ENCODE results near the gene ARID5B. TPM values are rescaled to one million over a fixed set of nuclear protein-coding genes. Genes with fewer than 3 reads are reported as not detected.

The ARID5B gene
- total RNA-seq, 1 experiment from 2014 or later = 1.3 TPM

- Histone ChIP-seq H3K4me1 (ENCODE audit: low read length) (no peaks in the 10 kb centered on the region), H3K9me2 (replicated peaks; ENCODE audit: insufficient read depth, low read length) (no peaks in the 10 kb centered on the region), H4K20me1 (ENCODE audit: insufficient read depth, low read depth, low read length) (no peaks in the 10 kb centered on the region), H3K27me3 (ENCODE audit: low read length) (no peaks in the 10 kb centered on the region), H3K27ac (ENCODE audit: low read length) (no peak overlapping the region), H2AFZ (ENCODE audit: low read length) (no peak overlapping the region), H3K4me2 (ENCODE audit: low read depth, low read length, poor library complexity, severe bottlenecking) (no peak overlapping the region), H3K9ac (ENCODE audit: low read length) (no peak overlapping the region), H3K36me3 (ENCODE audit: insufficient read depth, low read length) (no peaks in the 10 kb centered on the region), H3K9me3 (ENCODE audit: low read length) (no peaks in the 10 kb centered on the region), H3K4me3 (ENCODE audit: low read length) (no peak overlapping the region), H3K79me2 (ENCODE audit: low read length) (no peaks in the 10 kb centered on the region)
- DNase-seq = no peak
Measured at GRCh38 chr10:61953183-61953582, 51.7 kb downstream of the ARID5B start.

DNA sequence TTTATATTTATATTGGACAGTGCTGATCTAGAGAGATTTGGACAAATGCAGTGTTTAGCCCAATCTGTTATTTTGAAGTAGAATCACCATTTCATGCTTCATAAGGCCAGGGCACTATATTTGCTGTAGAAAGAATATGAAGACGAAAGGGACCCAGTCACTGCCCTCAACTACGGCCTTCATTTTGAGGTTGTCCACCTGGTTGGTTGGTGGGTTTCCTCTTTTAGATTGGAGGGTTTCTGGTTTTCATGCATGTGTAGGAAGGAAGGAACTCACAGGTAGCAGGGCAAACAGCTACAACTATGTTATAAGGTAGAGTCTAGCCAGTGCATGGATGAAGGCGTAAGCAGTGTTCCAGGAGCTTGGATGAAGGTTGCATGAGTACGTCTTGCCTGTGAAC, 56.3 kb downstream of the ARID5B start:
- Histone ChIP-seq H3K9me3 (ENCODE audit: low read length) (no peaks in the 10 kb centered on the region), H3K9ac (ENCODE audit: low read length) (no peak overlapping the region), H3K36me3 (ENCODE audit: insufficient read depth, low read length) (no peaks in the 10 kb centered on the region), H3K27me3 (ENCODE audit: low read length) (no peaks in the 10 kb centered on the region), H3K4me1 (ENCODE audit: low read length) (no peaks in the 10 kb centered on the region), H3K4me3 (ENCODE audit: low read length) (no peak overlapping the region), H3K79me2 (ENCODE audit: low read length) (no peaks in the 10 kb centered on the region), H3K27ac (ENCODE audit: low read length) (no peak overlapping the region), H3K4me2 (ENCODE audit: low read depth, low read length, poor library complexity, severe bottlenecking) (no peak overlapping the region), H2AFZ (ENCODE audit: low read length) (no peak overlapping the region), H4K20me1 (ENCODE audit: insufficient read depth, low read depth, low read length) (no peaks in the 10 kb centered on the region), H3K9me2 (replicated peaks; ENCODE audit: insufficient read depth, low read length) (no peaks in the 10 kb centered on the region)
- no peak for DNase-seq

DNA sequence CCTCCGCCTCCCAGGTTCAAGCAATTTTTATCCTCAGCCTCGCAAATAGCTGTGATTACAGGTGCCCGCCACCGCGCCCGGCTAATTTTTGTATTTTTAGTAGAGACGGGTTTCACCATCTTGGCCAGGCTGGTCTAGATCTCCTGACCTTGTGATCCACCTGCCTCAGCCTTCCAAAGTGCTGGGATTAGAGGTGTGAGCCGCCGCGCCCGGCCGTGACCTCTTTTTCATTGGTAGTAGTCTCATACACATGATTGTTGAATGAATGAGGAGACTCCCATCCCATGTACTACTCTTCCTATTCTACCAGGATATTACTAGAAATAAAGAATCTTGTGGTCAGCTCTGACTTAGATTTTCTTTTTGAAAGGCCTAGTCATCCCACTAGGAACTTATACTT, 56.8 kb downstream of the ARID5B start:
- Histone ChIP-seq H3K4me3 (ENCODE audit: low read length) (no peak overlapping the region), H3K79me2 (ENCODE audit: low read length) (no peaks in the 10 kb centered on the region), H3K9me2 (replicated peaks; ENCODE audit: insufficient read depth, low read length) (no peaks in the 10 kb centered on the region), H3K36me3 (ENCODE audit: insufficient read depth, low read length) (no peaks in the 10 kb centered on the region), H4K20me1 (ENCODE audit: insufficient read depth, low read depth, low read length) (no peaks in the 10 kb centered on the region; the same call in 1 of the 2 replicates), H3K4me1 (ENCODE audit: low read length) (no peaks in the 10 kb centered on the region), H3K27ac (ENCODE audit: low read length) (no peak overlapping the region), H3K4me2 (ENCODE audit: low read depth, low read length, poor library complexity, severe bottlenecking) (no peak overlapping the region), H3K9me3 (ENCODE audit: low read length) (no peaks in the 10 kb centered on the region), H3K9ac (ENCODE audit: low read length) (no peak overlapping the region), H2AFZ (ENCODE audit: low read length) (no peak overlapping the region), H3K27me3 (ENCODE audit: low read length) (no peaks in the 10 kb centered on the region)
- no peak for DNase-seq

- Histone ChIP-seq H3K4me3 (ENCODE audit: low read length) (no peak overlapping the region), H3K4me1 (ENCODE audit: low read length) (no peaks in the 10 kb centered on the region), H3K79me2 (ENCODE audit: low read length) (no peaks in the 10 kb centered on the region), H3K9ac (ENCODE audit: low read length) (no peak overlapping the region), H3K27ac (ENCODE audit: low read length) (no peak overlapping the region), H3K9me2 (replicated peaks; ENCODE audit: insufficient read depth, low read length) (no peaks in the 10 kb centered on the region), H3K36me3 (ENCODE audit: insufficient read depth, low read length) (no peaks in the 10 kb centered on the region), H3K27me3 (ENCODE audit: low read length) (no peaks in the 10 kb centered on the region), H3K9me3 (ENCODE audit: low read length) (no peaks in the 10 kb centered on the region), H2AFZ (ENCODE audit: low read length) (no peak overlapping the region), H3K4me2 (ENCODE audit: low read depth, low read length, poor library complexity, severe bottlenecking) (no peak overlapping the region), H4K20me1 (ENCODE audit: insufficient read depth, low read depth, low read length) (no peaks in the 10 kb centered on the region; the same call in 1 of the 2 replicates)
- DNase-seq = no peak
Measured at GRCh38 chr10:61958805-61959204, 57.3 kb downstream of the ARID5B start.

GRCh38 chr10:61959814-61960213, 58.3 kb downstream of the ARID5B start:
- H3K27ac ChIP-seq (ENCODE audit: low read length) = no peak overlapping the region
- H3K79me2 ChIP-seq (ENCODE audit: low read length) = no peaks in the 10 kb centered on the region
- H3K4me1 ChIP-seq (ENCODE audit: low read length) = no peaks in the 10 kb centered on the region
- H3K36me3 ChIP-seq (ENCODE audit: insufficient read depth, low read length) = no peaks in the 10 kb centered on the region
- no peak overlapping the region for H3K4me3 ChIP-seq (ENCODE audit: low read length)
- no peaks in the 10 kb centered on the region; the same call in 1 of the 2 replicates for H4K20me1 ChIP-seq (ENCODE audit: insufficient read depth, low read depth, low read length)
- no peak overlapping the region for H2AFZ ChIP-seq (ENCODE audit: low read length)
- H3K4me2 ChIP-seq (ENCODE audit: low read depth, low read length, poor library complexity, severe bottlenecking) = no peak overlapping the region
- DNase-seq = no peak
- no peaks in the 10 kb centered on the region for H3K9me2 ChIP-seq (replicated peaks; ENCODE audit: insufficient read depth, low read length)
- no peak overlapping the region for H3K9ac ChIP-seq (ENCODE audit: low read length)
- H3K9me3 ChIP-seq (ENCODE audit: low read length) = no peaks in the 10 kb centered on the region
- no peaks in the 10 kb centered on the region for H3K27me3 ChIP-seq (ENCODE audit: low read length)

DNA sequence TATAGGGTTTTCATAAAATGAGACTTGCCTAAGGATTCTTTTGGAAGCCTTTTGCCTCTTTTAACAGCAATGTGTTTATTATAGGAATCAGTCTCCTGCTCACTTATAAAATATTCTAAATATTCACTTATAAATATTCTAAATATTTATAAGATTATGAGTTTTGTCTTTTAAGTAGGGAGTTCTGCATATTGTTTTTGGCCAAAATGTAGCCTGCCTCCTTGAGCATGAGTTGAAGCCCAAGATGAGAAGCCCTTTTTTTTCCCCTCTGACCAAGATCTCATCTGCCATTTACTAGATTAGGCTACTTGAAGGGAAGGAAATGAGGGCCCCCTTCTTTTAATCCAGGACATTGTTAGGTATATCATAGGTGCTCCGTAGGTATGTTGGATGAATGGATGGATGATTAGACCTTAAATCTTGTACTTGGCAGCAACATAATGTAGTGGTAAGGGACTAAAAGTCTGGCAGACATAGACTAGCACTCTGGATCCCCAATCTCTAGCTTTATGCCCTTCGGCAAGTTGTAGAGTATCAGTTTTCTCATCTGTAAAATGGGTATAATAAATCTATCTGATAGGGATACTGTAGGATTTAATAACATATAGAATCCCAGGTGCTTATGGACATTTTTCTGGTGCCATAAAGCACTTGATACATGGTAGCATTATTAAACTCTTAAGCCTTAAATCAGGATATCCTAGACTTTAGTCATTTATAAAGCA, 59.1 kb downstream of the ARID5B start:
- no peaks in the 10 kb centered on the region; the same call in 1 of the 2 replicates for H4K20me1 ChIP-seq (ENCODE audit: insufficient read depth, low read depth, low read length)
- H3K36me3 ChIP-seq (ENCODE audit: insufficient read depth, low read length) = no peaks in the 10 kb centered on the region
- H3K4me2 ChIP-seq (ENCODE audit: low read depth, low read length, poor library complexity, severe bottlenecking) = no peak overlapping the region
- no peaks in the 10 kb centered on the region for H3K9me2 ChIP-seq (replicated peaks; ENCODE audit: insufficient read depth, low read length)
- no peak overlapping the region for H3K9ac ChIP-seq (ENCODE audit: low read length)
- no peak for DNase-seq
- H3K79me2 ChIP-seq (ENCODE audit: low read length) = no peaks in the 10 kb centered on the region
- no peaks in the 10 kb centered on the region for H3K4me1 ChIP-seq (ENCODE audit: low read length)
- no peaks in the 10 kb centered on the region for H3K27me3 ChIP-seq (ENCODE audit: low read length)
- H2AFZ ChIP-seq (ENCODE audit: low read length) = no peak overlapping the region
- H3K9me3 ChIP-seq (ENCODE audit: low read length) = no peaks in the 10 kb centered on the region
- no peak overlapping the region for H3K27ac ChIP-seq (ENCODE audit: low read length)
- H3K4me3 ChIP-seq (ENCODE audit: low read length) = no peak overlapping the region

- H3K4me3 ChIP-seq (ENCODE audit: low read length) = no peak overlapping the region
- H3K9ac ChIP-seq (ENCODE audit: low read length) = no peak overlapping the region
- no peak overlapping the region for H3K4me2 ChIP-seq (ENCODE audit: low read depth, low read length, poor library complexity, severe bottlenecking)
- no peak overlapping the region for H3K27ac ChIP-seq (ENCODE audit: low read length)
- no peak overlapping the region for H2AFZ ChIP-seq (ENCODE audit: low read length)
- H3K27me3 ChIP-seq (ENCODE audit: low read length) = no peaks in the 10 kb centered on the region
- no peak for DNase-seq
- H4K20me1 ChIP-seq (ENCODE audit: insufficient read depth, low read depth, low read length) = no peaks in the 10 kb centered on the region; the same call in 1 of the 2 replicates
- no peaks in the 10 kb centered on the region for H3K4me1 ChIP-seq (ENCODE audit: low read length)
- no peaks in the 10 kb centered on the region for H3K9me3 ChIP-seq (ENCODE audit: low read length)
- no peaks in the 10 kb centered on the region for H3K36me3 ChIP-seq (ENCODE audit: insufficient read depth, low read length)
- H3K79me2 ChIP-seq (ENCODE audit: low read length) = no peaks in the 10 kb centered on the region
- H3K9me2 ChIP-seq (replicated peaks; ENCODE audit: insufficient read depth, low read length) = no peaks in the 10 kb centered on the region
Measured at GRCh38 chr10:61961278-61961677, 59.8 kb downstream of the ARID5B start.

DNA sequence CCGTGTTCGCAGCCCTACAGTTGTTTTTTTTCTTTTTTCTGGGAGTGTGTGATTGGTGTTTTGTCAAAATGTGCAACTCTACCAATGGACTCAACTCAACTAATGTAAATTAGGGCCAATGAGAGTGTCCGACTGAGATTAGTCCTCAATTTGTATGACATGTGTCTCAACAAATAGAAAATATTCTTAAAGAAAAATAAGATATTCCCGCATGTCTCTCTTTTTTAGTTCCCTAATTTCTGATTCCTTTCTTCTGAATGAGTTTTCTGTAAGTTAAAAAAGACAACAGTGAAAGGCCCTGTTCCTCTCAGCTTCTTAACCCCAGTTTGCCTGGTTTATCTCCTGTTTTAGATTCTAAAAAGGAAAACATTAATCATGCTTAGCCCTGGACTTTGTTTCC, 61.5 kb downstream of the ARID5B start:
- Histone ChIP-seq H3K9ac (ENCODE audit: low read length) (no peak overlapping the region), H3K27me3 (ENCODE audit: low read length) (no peaks in the 10 kb centered on the region), H2AFZ (ENCODE audit: low read length) (no peak overlapping the region), H3K27ac (ENCODE audit: low read length) (no peak overlapping the region), H3K4me3 (ENCODE audit: low read length) (no peak overlapping the region), H3K9me3 (ENCODE audit: low read length) (no peaks in the 10 kb centered on the region), H3K79me2 (ENCODE audit: low read length) (no peaks in the 10 kb centered on the region), H3K4me2 (ENCODE audit: low read depth, low read length, poor library complexity, severe bottlenecking) (no peak overlapping the region), H3K36me3 (ENCODE audit: insufficient read depth, low read length) (no peaks in the 10 kb centered on the region), H3K9me2 (replicated peaks; ENCODE audit: insufficient read depth, low read length) (no peaks in the 10 kb centered on the region), H4K20me1 (ENCODE audit: insufficient read depth, low read depth, low read length) (no peaks in the 10 kb centered on the region; the same call in 1 of the 2 replicates), H3K4me1 (ENCODE audit: low read length) (no peaks in the 10 kb centered on the region)
- no peak for DNase-seq

Measured in Karpas-422 (cell line).